B cell (primary cell): ENCODE data around the gene ABCB4. TPM values are rescaled to one million over a fixed set of nuclear protein-coding genes. Genes with fewer than 3 reads are reported as not detected.

Source experiments
- ATAC-seq: fragments of 200-7000 bp; cut with Tn5 transposase; one replicate; pipeline ENCODE4 v1.10.0; 2021; ENCODE audit warnings: low read depth, mild to moderate bottlenecking, moderate number of reproducible peaks, moderate library complexity
- CTCF ChIA-PET: fragments of 350-600 bp; sonication (Branson Sonifier 250); formaldehyde crosslinking; loops from one replicate; lab custom pipeline; 2021; ENCODE audit warnings: antibody characterized with exemption, inconsistent platforms; lab: Charles Lee
- POLR2A ChIA-PET: fragments of 350-600 bp; sonication (Branson Sonifier 250); formaldehyde crosslinking; loops from one replicate; lab custom pipeline; 2021; ENCODE audit warnings: antibody characterized with exemption; lab: Charles Lee
- DNase-seq: peaks from one replicate; pipeline ENCODE4 v3.0.0; 2013
- H2AFZ ChIP-seq: 2 replicates; pipeline ENCODE4 v1.6.1; 2012; ENCODE audit warnings: mild to moderate bottlenecking, low read depth, low read length; ENCODE audit not compliant: insufficient read depth, poor library complexity, severe bottlenecking
- H3K27ac ChIP-seq, 2 donors: 1 replicate in 1 of 2; 2 replicates in 1 of 2; pipeline ENCODE4 v1.5.1; 2012 to 2013; ENCODE audit warnings: low read length in 2 of 2, mild to moderate bottlenecking in 2 of 2, moderate library complexity in 1 of 2
- H3K27me3 ChIP-seq, 4 experiments: fragments of 200-600 bp in 1 of 4; sonication (generic) in 1 of 4; replicated peaks in 1 of 4; 1 replicate in 2 of 4; 2 replicates in 2 of 4; pipeline versions ENCODE4 v1.6.1 to v1.7.0; 2013 to 2016; ENCODE audit warnings: low read length in 3 of 4, mild to moderate bottlenecking in 2 of 4, mixed read lengths in 1 of 4, moderate library complexity in 1 of 4; ENCODE audit not compliant: insufficient read depth in 4 of 4, control insufficient read depth in 3 of 4; ENCODE audit errors: control extremely low read depth in 1 of 4
- H3K36me3 ChIP-seq, 2 experiments: replicated peaks in 1 of 2; 1 replicate in 1 of 2; 2 replicates in 1 of 2; pipeline versions ENCODE4 v1.6.1 to v1.7.1; 2013; ENCODE audit warnings: low read length in 1 of 2; ENCODE audit not compliant: insufficient read depth in 2 of 2, control insufficient read depth in 1 of 2; ENCODE audit errors: control extremely low read depth in 1 of 2, extremely low read depth in 1 of 2
- H3K4me1 ChIP-seq, 2 donors: fragments of 200-600 bp in 1 of 2; sonication (generic) in 1 of 2; 1 replicate in 1 of 2; 2 replicates in 1 of 2; pipeline versions ENCODE4 v1.5.1 to v1.6.1; 2013 to 2017; ENCODE audit warnings: low read length in 2 of 2; ENCODE audit not compliant: control insufficient read depth in 2 of 2, insufficient read depth in 2 of 2
- H3K4me2 ChIP-seq: replicated peaks from 2 replicates; pipeline ENCODE3; 2012; ENCODE audit warnings: mild to moderate bottlenecking, low read depth, low read length; ENCODE audit not compliant: poor library complexity, severe bottlenecking
- H3K4me3 ChIP-seq, 5 experiments: fragments of 200-600 bp in 1 of 5; sonication (generic) in 1 of 5; 1 replicate in 3 of 5; 2 replicates in 2 of 5; pipeline versions ENCODE4 v1.5.1 to v1.7.0; 2011 to 2016; ENCODE audit warnings: low read length in 4 of 5, mild to moderate bottlenecking in 4 of 5, low read depth in 2 of 5, control low read depth in 1 of 5, moderate library complexity in 1 of 5; ENCODE audit not compliant: insufficient read depth in 1 of 5; ENCODE audit errors: control extremely low read depth in 1 of 5, extremely low read depth in 1 of 5
- H3K79me2 ChIP-seq: fragments of 200-600 bp; sonication (generic); one replicate; pipeline ENCODE4 v1.6.0; 2016; ENCODE audit warnings: low read length; ENCODE audit not compliant: control insufficient read depth, insufficient read depth
- H3K9ac ChIP-seq: fragments of 200-600 bp; sonication (generic); 2 replicates; pipeline ENCODE4 v1.6.1; 2017; ENCODE audit warnings: mild to moderate bottlenecking, low read length, moderate library complexity
- H3K9me3 ChIP-seq, 3 donors: one replicate each; pipeline versions ENCODE4 v1.6.1 to v1.7.1; 2013; ENCODE audit warnings: low read length in 2 of 3; ENCODE audit not compliant: control insufficient read depth in 2 of 3, insufficient read depth in 1 of 3; ENCODE audit errors: control extremely low read depth in 1 of 3
- H4K20me1 ChIP-seq: 2 replicates; pipeline ENCODE4 v1.6.0; 2012; ENCODE audit warnings: mild to moderate bottlenecking, low read length; ENCODE audit not compliant: insufficient read depth, control insufficient read depth, poor library complexity, severe bottlenecking
- H3K27ac Mint-ChIP-seq: one replicate; pipeline ENCODE4 v1.8.0; 2021; ENCODE audit warnings: mixed read lengths
- H3K27me3 Mint-ChIP-seq: one replicate; pipeline ENCODE4 v1.8.0; 2021; ENCODE audit warnings: mixed read lengths
- H3K4me1 Mint-ChIP-seq: one replicate; pipeline ENCODE4 v1.8.0; 2021; ENCODE audit warnings: mixed read lengths
- H3K4me3 Mint-ChIP-seq: one replicate; pipeline ENCODE4 v1.8.0; 2021; ENCODE audit warnings: mixed read lengths
- H3K9me3 Mint-ChIP-seq: one replicate; pipeline ENCODE4 v1.8.0; 2022; ENCODE audit warnings: mixed read lengths; ENCODE audit not compliant: insufficient read depth
- CTCF ChIP-seq: fragments of 200-600 bp; IDR thresholded peaks from one replicate; pipeline ENCODE4 v1.8.0; 2022; ENCODE audit warnings: antibody characterized with exemption, mild to moderate bottlenecking
- EZH2 ChIP-seq: IDR thresholded peaks from 2 replicates; pipeline ENCODE4 v1.6.1; 2012; ENCODE audit warnings: borderline replicate concordance, low read depth, mild to moderate bottlenecking, moderate library complexity, low read length; ENCODE audit not compliant: insufficient read depth, poor library complexity, severe bottlenecking
- WGBS: methylation state at CpG from one replicate; pipeline ENCODE4 v1.1.5; 2013; ENCODE audit warnings: missing lambda C conversion rate; ENCODE audit not compliant: insufficient coverage; 5-methylcytosine and 5-hydroxymethylcytosine counted together
- intact Hi-C: fragments of 100-400 bp; cut with micrococcal nuclease; formaldehyde crosslinking; loops from one replicate; pipeline ENCODE4 v1.10.0; 2022
- polyA plus RNA-seq: library from polyadenylated mRNA; depleted of rRNA; stranded (reverse); fragments of >200 nt; gene quantifications from 2 replicates; pipeline ENCODE4 v1.2.3, GENCODE V29; 2012
- total RNA-seq, 2 donors: library from RNA; stranded (reverse); fragments of 120-200 nt in 1 of 2; gene quantifications; 1 replicate in 1 of 2; 2 replicates in 1 of 2; pipeline versions ENCODE4 v1.2.3 to v1.2.4, GENCODE V29; 2013 to 2022

ABCB4 gene
- total and polyA plus RNA-seq, 2 donors (not counting 1 experiment from before 2014, with no cell fraction given) = 16.6 to 40.0 TPM

DNA sequence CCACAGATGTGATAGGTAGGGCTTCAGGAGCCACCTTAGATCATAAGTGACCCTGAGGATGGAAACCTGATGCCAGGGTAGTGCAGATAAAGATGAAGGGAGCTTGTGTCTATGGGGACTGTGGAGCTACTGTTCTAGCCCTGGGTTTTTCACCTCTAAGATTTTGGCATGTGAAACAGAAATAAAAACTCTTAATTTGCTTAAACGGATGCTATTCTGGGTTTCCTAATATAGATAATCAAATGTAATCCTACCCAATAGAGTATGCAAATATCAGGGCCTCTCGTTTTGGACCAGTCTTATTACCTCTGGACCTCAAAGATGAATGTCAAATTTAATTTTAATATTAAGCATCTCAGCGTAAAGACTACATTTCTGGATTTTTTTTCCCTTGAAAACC lies 49.3 kb downstream of the ABCB4 start:
- Histone ChIP-seq H3K36me3 (peaks cover 0 to 74% of the 10 kb centered on the region in 2 experiments), H3K9me3 (no peaks in the 10 kb centered on the region), H2AFZ (no peak overlapping the region), H3K9ac (no peak overlapping the region), H3K27ac (no peak overlapping the region), H3K4me1 (peaks cover 0 to 2% of the 10 kb centered on the region in 2 donors), H4K20me1 (no peaks in the 10 kb centered on the region), H3K4me2 (no peak overlapping the region), H3K27me3 (no peaks in the 10 kb centered on the region), H3K4me3 (no peak overlapping the region), H3K79me2 (no peaks in the 10 kb centered on the region)
- intact Hi-C loops = no loop called here
- ChIA-PET CTCF (interaction anchor here (1.8 kb wide), 1 partner anchor 10 kb away, joined by 7 read pairs; no protein-coding TSS in a partner anchor), POLR2A (no interaction called here)
- Mint-ChIP-seq H3K9me3 (no peaks in the 10 kb centered on the region), H3K27ac (no peak overlapping the region), H3K27me3 (no peaks in the 10 kb centered on the region), H3K4me1 (peaks cover 19% of the 10 kb centered on the region), H3K4me3 (no peak overlapping the region)
- ATAC-seq (no peak), DNase-seq (no peak)
- TF ChIP-seq CTCF (no peak), EZH2 (no peak)
- no CpG with 5 or more reads among the region's 3 CpGs for WGBS

DNA sequence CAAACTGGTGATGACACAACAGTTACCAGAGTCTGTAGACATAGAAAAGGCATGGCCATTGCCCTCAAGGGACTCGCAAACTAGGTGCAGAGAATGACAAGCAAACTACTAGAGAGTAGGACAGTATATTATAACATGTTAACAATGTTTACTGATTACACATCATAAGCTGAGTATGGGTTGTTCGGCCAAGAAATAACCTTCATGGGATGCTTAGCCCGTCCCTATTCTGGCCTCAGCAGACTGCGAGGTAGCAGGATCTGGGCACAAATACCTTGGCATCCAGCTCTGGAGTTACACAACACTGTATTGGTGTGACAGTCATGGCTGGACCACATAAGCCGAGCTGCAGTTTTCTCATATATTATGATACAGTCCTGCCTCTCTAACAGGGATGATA lies 51.4 kb downstream of the ABCB4 start:
- Histone ChIP-seq H3K79me2 (no peaks in the 10 kb centered on the region), H3K4me1 (peaks cover 0 to 2% of the 10 kb centered on the region in 2 donors), H3K4me2 (no peak overlapping the region), H3K27me3 (no peaks in the 10 kb centered on the region), H2AFZ (no peak overlapping the region), H3K9me3 (no peaks in the 10 kb centered on the region), H4K20me1 (no peaks in the 10 kb centered on the region), H3K27ac (no peak overlapping the region), H3K4me3 (no peak overlapping the region), H3K36me3 (peaks cover 0 to 83% of the 10 kb centered on the region in 2 experiments), H3K9ac (no peak overlapping the region)
- TF ChIP-seq EZH2 (no peak), CTCF (no peak)
- POLR2A ChIA-PET = no interaction called here
- CTCF ChIA-PET = interaction anchor here (0.5 to 1.2 kb wide), 4 partner anchors 9 to 646 kb away, joined by 3 to 4 read pairs (median 3); no protein-coding TSS in a partner anchor
- Mint-ChIP-seq H3K9me3 (no peaks in the 10 kb centered on the region), H3K27ac (no peak overlapping the region), H3K4me1 (peaks cover 20% of the 10 kb centered on the region), H3K4me3 (no peak overlapping the region), H3K27me3 (no peaks in the 10 kb centered on the region)
- intact Hi-C loops = no loop called here
- WGBS = 100% methylated on average over 2 of the region's 5 CpGs
- DNase-seq (no peak), ATAC-seq (no peak)
